ENCODE results near the gene TOMM20L. TPM values are rescaled to one million over a fixed set of nuclear protein-coding genes. Genes with fewer than 3 reads are reported as not detected.
"Not testable (repeated sequence)": the region's sequence is repeated elsewhere in the genome, so short reads cannot be mapped to it uniquely, and the experiment has no call there.

TOMM20L gene
- total RNA-seq, 1 donor from 2014 or later: not detected

DNA sequence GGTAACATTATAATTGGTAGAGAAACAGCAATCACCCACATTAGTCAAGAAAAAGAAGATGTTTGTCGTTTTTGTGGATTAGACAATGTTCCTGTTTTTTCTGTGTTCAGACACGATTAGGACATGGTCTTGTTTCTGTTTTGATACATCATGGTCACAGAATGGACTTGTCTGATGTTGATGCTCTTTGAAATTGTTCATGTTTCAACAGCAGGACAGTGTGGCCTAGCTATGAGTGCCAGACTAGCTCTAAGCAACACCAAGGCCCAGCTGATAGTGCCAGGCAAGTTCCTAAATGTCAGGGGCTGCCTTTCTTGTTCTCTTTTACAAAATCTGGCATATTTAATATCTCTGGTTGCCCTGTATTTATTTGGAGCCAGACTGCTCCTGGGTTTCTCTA, 40.9 kb upstream of the TOMM20L start:
- Histone ChIP-seq H2AFZ (ENCODE audit: low read depth, low read length) (no peak overlapping the region), H3K4me2 (ENCODE audit: low read length) (no peak overlapping the region), H3K36me3 (ENCODE audit: insufficient read depth, low read length) (peaks cover 11% of the 10 kb centered on the region), H3K27me3 (ENCODE audit: insufficient read depth, low read length) (no peaks in the 10 kb centered on the region), H4K20me1 (ENCODE audit: insufficient read depth, low read length) (no peaks in the 10 kb centered on the region), H3K27ac (ENCODE audit: low read depth, low read length) (no peak overlapping the region), H3K79me2 (ENCODE audit: insufficient read depth, low read length) (no peaks in the 10 kb centered on the region), H3K9ac (ENCODE audit: low read length) (no peak overlapping the region), H3K9me3 (ENCODE audit: insufficient read depth, low read depth, low read length) (no peaks in the 10 kb centered on the region), H3K4me3 (ENCODE audit: insufficient read depth, low read depth, low read length) (no peak overlapping the region), H3K4me1 (ENCODE audit: insufficient read depth, low read length) (no peaks in the 10 kb centered on the region)
- Mint-ChIP-seq H3K4me3 (ENCODE audit: unreplicated experiment) (no peak overlapping the region), H3K27me3 (ENCODE audit: low read depth, unreplicated experiment) (no peaks in the 10 kb centered on the region), H3K4me1 (ENCODE audit: low read depth, unreplicated experiment) (no peaks in the 10 kb centered on the region), H3K36me3 (ENCODE audit: low read depth, unreplicated experiment) (peaks cover 5% of the 10 kb centered on the region), H3K9me3 (ENCODE audit: unreplicated experiment) (no peaks in the 10 kb centered on the region), H3K27ac (ENCODE audit: unreplicated experiment) (no peak overlapping the region)
- FAIRE-seq (no peak), DNase-seq (ENCODE audit: low read depth) (no peak)
- TF ChIP-seq, protein P1, sequence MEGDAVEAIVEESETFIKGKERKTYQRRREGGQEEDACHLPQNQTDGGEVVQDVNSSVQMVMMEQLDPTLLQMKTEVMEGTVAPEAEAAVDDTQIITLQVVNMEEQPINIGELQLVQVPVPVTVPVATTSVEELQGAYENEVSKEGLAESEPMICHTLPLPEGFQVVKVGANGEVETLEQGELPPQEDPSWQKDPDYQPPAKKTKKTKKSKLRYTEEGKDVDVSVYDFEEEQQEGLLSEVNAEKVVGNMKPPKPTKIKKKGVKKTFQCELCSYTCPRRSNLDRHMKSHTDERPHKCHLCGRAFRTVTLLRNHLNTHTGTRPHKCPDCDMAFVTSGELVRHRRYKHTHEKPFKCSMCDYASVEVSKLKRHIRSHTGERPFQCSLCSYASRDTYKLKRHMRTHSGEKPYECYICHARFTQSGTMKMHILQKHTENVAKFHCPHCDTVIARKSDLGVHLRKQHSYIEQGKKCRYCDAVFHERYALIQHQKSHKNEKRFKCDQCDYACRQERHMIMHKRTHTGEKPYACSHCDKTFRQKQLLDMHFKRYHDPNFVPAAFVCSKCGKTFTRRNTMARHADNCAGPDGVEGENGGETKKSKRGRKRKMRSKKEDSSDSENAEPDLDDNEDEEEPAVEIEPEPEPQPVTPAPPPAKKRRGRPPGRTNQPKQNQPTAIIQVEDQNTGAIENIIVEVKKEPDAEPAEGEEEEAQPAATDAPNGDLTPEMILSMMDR (IDR thresholded peaks at IDR 0.05; ENCODE audit: insufficient read depth, low read depth, low read length): no peak
- no peak for TF ChIP-seq EZH2 (IDR thresholded peaks at IDR 0.05; ENCODE audit: insufficient read depth, low read length)

DNA sequence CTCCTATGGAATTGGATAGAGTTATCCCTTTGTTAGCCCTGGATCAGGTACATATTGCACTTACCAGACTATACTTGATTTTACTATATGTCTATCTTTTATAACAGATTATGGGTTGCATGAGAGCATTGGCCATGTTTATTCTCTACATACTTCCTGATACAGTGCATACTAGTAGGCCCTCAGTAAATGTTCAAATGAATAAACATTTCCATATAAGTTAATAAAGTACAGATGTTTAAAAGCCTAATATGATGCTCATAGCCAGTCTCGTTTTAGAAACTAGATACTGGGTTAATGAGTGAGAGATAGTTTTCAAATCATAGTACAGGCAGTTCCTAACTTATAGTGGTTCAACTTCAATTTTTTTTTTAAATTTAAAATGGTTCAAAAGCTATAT, 39.5 kb upstream of the TOMM20L start:
- no peaks in the 10 kb centered on the region for H3K9me3 ChIP-seq (ENCODE audit: insufficient read depth, low read depth, low read length)
- no peak overlapping the region for H3K27ac ChIP-seq (ENCODE audit: low read depth, low read length)
- H3K4me2 ChIP-seq (ENCODE audit: low read length): no peak overlapping the region
- Mint-ChIP-seq H3K27ac (ENCODE audit: unreplicated experiment) (no peak overlapping the region), H3K27me3 (ENCODE audit: low read depth, unreplicated experiment) (no peaks in the 10 kb centered on the region), H3K36me3 (ENCODE audit: low read depth, unreplicated experiment) (peaks cover 4% of the 10 kb centered on the region), H3K4me3 (ENCODE audit: unreplicated experiment) (no peak overlapping the region), H3K4me1 (ENCODE audit: low read depth, unreplicated experiment) (no peaks in the 10 kb centered on the region), H3K9me3 (ENCODE audit: unreplicated experiment) (no peaks in the 10 kb centered on the region)
- H3K4me3 ChIP-seq (ENCODE audit: insufficient read depth, low read depth, low read length): no peak overlapping the region
- no peak overlapping the region for H2AFZ ChIP-seq (ENCODE audit: low read depth, low read length)
- DNase-seq (ENCODE audit: low read depth): no peak
- H4K20me1 ChIP-seq (ENCODE audit: insufficient read depth, low read length): no peaks in the 10 kb centered on the region
- H3K79me2 ChIP-seq (ENCODE audit: insufficient read depth, low read length): no peaks in the 10 kb centered on the region
- no peak for FAIRE-seq
- H3K4me1 ChIP-seq (ENCODE audit: insufficient read depth, low read length): no peaks in the 10 kb centered on the region
- H3K36me3 ChIP-seq (ENCODE audit: insufficient read depth, low read length): peaks cover 14% of the 10 kb centered on the region
- H3K9ac ChIP-seq (ENCODE audit: low read length): no peak overlapping the region
- H3K27me3 ChIP-seq (ENCODE audit: insufficient read depth, low read length): no peaks in the 10 kb centered on the region
- TF ChIP-seq, protein P1 (IDR thresholded peaks at IDR 0.05; ENCODE audit: insufficient read depth, low read depth, low read length): no peak
- TF ChIP-seq EZH2 (IDR thresholded peaks at IDR 0.05; ENCODE audit: insufficient read depth, low read length): no peak

DNA sequence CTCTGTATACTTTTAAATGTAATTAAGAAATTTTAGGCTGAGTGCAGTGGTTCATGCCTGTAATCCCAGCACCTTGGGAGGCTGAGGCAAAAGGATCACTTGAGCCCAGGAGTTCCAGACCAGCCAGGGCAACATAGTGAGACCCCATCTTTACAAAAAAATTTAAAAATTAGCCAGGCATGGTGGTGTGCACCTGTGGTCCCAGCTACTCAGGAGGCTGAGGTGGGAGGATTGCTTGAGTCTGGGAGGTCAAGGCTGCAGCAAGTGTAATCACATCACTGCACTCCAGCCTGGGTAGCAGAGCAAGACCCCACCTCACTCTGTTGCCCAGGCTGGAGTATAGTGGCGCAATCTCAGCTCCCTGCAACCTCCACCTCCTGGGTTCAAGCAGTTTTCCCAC, 33.5 kb upstream of the TOMM20L start:
- not testable (repeated sequence) for H3K9me3 ChIP-seq (ENCODE audit: insufficient read depth, low read depth, low read length); H3K9me3 Mint-ChIP-seq (ENCODE audit: unreplicated experiment); H3K4me1 ChIP-seq (ENCODE audit: insufficient read depth, low read length); H4K20me1 ChIP-seq (ENCODE audit: insufficient read depth, low read length); H3K27me3 ChIP-seq (ENCODE audit: insufficient read depth, low read length); DNase-seq (ENCODE audit: low read depth); H3K36me3 Mint-ChIP-seq (ENCODE audit: low read depth, unreplicated experiment); H3K27me3 Mint-ChIP-seq (ENCODE audit: low read depth, unreplicated experiment); H3K27ac Mint-ChIP-seq (ENCODE audit: unreplicated experiment); H3K79me2 ChIP-seq (ENCODE audit: insufficient read depth, low read length); H3K9ac ChIP-seq (ENCODE audit: low read length); H2AFZ ChIP-seq (ENCODE audit: low read depth, low read length); H3K4me3 Mint-ChIP-seq (ENCODE audit: unreplicated experiment); H3K4me1 Mint-ChIP-seq (ENCODE audit: low read depth, unreplicated experiment); FAIRE-seq; H3K4me2 ChIP-seq (ENCODE audit: low read length); H3K4me3 ChIP-seq (ENCODE audit: insufficient read depth, low read depth, low read length); H3K27ac ChIP-seq (ENCODE audit: low read depth, low read length)
- peaks cover 23% of the 10 kb centered on the region for H3K36me3 ChIP-seq (ENCODE audit: insufficient read depth, low read length)
